Left ventricle myocardium inferior (tissue), 1 donor: ENCODE measurements around the gene CCDC182. TPM values are rescaled to one million over a fixed set of nuclear protein-coding genes. Genes with fewer than 3 reads are reported as not detected.

Source experiments
- DNase-seq: peaks from one replicate; pipeline ENCODE4 v3.0.0-alpha.2; 2020
- H3K27ac ChIP-seq: fragments of 200-600 bp; replicated peaks from 2 replicates; pipeline ENCODE4 v1.8.0; 2021
- H3K27me3 ChIP-seq: fragments of 200-600 bp; 2 replicates; pipeline ENCODE4 v1.8.0; 2021; ENCODE audit warnings: low read depth
- H3K36me3 ChIP-seq: fragments of 200-600 bp; 2 replicates; pipeline ENCODE4 v1.8.0; 2021
- H3K4me1 ChIP-seq: fragments of 200-600 bp; 2 replicates; pipeline ENCODE4 v1.8.0; 2021
- H3K4me3 ChIP-seq: fragments of 200-600 bp; 2 replicates; pipeline ENCODE4 v1.8.0; 2021; ENCODE audit warnings: mild to moderate bottlenecking, moderate library complexity
- H3K9me3 ChIP-seq: fragments of 200-600 bp; replicated peaks from 2 replicates; pipeline ENCODE4 v1.8.0; 2021
- intact Hi-C: fragments of 100-400 bp; cut with micrococcal nuclease; formaldehyde crosslinking; loops from one replicate; pipeline ENCODE4 v1.11.0; 2022
- total RNA-seq: library from RNA; stranded (reverse); fragmentation: NEBNext Ultra II Directional; extraction: Animal tissue kit (Norgen Biotek cat#: 25700); gene quantifications from one replicate; pipeline ENCODE4 v1.2.1, GENCODE V29; 2021
- TF ChIP-seq, protein P1 (sequence below): fragments of 200-600 bp; IDR thresholded peaks from 2 replicates; pipeline ENCODE4 v1.8.0; 2021; ENCODE audit warnings: antibody characterized with exemption, mild to moderate bottlenecking, borderline replicate concordance
- donor health status: DM: no; HTN: yes; CAD: no; lungs with severe emphysema.

CCDC182 gene
- total RNA-seq, 1 donor from 2014 or later, result not detected

DNA sequence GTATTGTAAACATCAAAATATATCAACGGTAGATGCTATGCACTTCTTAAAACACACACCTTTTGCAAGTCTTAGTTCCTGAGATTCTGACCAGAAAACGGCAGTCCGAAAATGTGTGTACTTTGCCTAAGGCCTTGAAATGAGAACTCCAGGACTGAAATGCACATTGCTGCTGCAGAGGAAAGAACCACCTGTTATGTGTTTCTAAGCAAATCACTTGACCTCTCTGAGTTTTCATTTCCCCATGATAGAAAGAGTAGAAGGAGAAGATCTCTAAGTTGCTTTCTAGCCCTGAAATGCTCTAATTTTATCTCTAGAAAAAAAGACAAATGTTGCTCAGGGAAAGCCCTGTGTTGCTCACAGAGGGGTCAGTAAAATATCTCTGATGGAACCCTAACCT, 9.9 kb downstream of the CCDC182 start:
- no peak overlapping the region for H3K27ac ChIP-seq
- DNase-seq, result no peak
- TF ChIP-seq, protein P1, sequence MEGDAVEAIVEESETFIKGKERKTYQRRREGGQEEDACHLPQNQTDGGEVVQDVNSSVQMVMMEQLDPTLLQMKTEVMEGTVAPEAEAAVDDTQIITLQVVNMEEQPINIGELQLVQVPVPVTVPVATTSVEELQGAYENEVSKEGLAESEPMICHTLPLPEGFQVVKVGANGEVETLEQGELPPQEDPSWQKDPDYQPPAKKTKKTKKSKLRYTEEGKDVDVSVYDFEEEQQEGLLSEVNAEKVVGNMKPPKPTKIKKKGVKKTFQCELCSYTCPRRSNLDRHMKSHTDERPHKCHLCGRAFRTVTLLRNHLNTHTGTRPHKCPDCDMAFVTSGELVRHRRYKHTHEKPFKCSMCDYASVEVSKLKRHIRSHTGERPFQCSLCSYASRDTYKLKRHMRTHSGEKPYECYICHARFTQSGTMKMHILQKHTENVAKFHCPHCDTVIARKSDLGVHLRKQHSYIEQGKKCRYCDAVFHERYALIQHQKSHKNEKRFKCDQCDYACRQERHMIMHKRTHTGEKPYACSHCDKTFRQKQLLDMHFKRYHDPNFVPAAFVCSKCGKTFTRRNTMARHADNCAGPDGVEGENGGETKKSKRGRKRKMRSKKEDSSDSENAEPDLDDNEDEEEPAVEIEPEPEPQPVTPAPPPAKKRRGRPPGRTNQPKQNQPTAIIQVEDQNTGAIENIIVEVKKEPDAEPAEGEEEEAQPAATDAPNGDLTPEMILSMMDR, result no peak
- H3K4me3 ChIP-seq, result no peak overlapping the region
- H3K4me1 ChIP-seq, result no peaks in the 10 kb centered on the region
- intact Hi-C loops, result no loop called here
- H3K27me3 ChIP-seq, result no peaks in the 10 kb centered on the region
- H3K9me3 ChIP-seq, result no peaks in the 10 kb centered on the region
- H3K36me3 ChIP-seq, result no peaks in the 10 kb centered on the region

GRCh38 chr17:57733085-57733484, 12.0 kb downstream of the CCDC182 start:
- no peaks in the 10 kb centered on the region for H3K27me3 ChIP-seq
- intact Hi-C loops, result no loop called here
- DNase-seq, result no peak
- no peaks in the 10 kb centered on the region for H3K36me3 ChIP-seq
- no peak overlapping the region for H3K4me3 ChIP-seq
- H3K27ac ChIP-seq, result no peak overlapping the region
- H3K9me3 ChIP-seq, result no peaks in the 10 kb centered on the region
- H3K4me1 ChIP-seq, result no peaks in the 10 kb centered on the region
- TF ChIP-seq, protein P1, result no peak

GRCh38 chr17:57732062-57732461, 13.0 kb downstream of the CCDC182 start:
- TF ChIP-seq, protein P1, result no peak
- Histone ChIP-seq H3K36me3 (no peaks in the 10 kb centered on the region), H3K4me3 (no peak overlapping the region), H3K9me3 (no peaks in the 10 kb centered on the region), H3K27me3 (no peaks in the 10 kb centered on the region), H3K4me1 (no peaks in the 10 kb centered on the region), H3K27ac (no peak overlapping the region)
- intact Hi-C loops, result no loop called here
- no peak for DNase-seq

DNA sequence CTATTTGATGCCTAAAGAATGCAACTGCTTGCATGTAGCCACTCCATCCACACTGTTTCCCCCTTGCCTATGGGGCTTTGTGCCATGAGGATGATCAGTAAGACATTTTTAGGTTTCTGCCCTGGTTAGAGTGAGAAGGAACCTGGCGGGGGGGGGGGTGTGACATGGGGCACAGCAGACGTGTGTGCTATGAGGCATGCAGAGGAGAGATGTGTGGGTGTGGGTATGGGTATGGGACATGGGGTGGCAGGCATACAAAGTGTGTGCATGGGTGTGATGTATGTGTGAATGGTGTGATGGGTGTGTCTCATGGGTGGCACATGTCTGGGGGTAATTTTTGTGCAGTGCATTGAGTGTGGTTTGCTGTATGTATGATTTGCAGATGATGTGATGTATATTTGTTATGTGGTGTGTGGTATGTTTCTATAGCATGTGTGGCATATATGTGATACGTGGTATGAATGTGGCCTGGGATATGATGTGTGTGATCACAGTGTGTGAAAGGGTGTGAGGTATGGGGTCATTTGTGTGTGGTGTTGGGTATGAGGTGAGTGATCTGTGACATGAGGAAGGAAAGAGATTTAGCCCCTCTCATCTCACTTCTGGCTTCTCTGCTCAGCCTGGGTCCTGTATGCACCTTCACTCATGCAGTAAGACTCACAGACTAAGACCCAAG, 14.9 kb downstream of the CCDC182 start:
- Histone ChIP-seq H3K27ac (no peak overlapping the region), H3K4me1 (no peaks in the 10 kb centered on the region), H3K4me3 (no peak overlapping the region), H3K27me3 (peaks cover 5% of the 10 kb centered on the region), H3K9me3 (no peaks in the 10 kb centered on the region), H3K36me3 (no peaks in the 10 kb centered on the region)
- no peak for DNase-seq
- TF ChIP-seq, protein P1, result no peak
- intact Hi-C loops, result no loop called here

- DNase-seq, result no peak
- TF ChIP-seq, protein P1, result no peak
- Histone ChIP-seq H3K9me3 (no peaks in the 10 kb centered on the region), H3K4me3 (no peak overlapping the region), H3K27me3 (peaks cover 5% of the 10 kb centered on the region), H3K4me1 (no peaks in the 10 kb centered on the region), H3K27ac (no peak overlapping the region), H3K36me3 (no peaks in the 10 kb centered on the region)
- intact Hi-C loops, result no loop called here
These were observed 17.4 kb downstream of the CCDC182 start for GRCh38 chr17:57727630-57728175.
